NCI-H1092 (cell line): Measurements from ENCODE around the gene SF3B3.
"Not testable (repeated sequence)": the region's sequence is repeated elsewhere in the genome, so short reads cannot be mapped to it uniquely, and the experiment has no call there.

Experiments
- DNase-seq: peaks from one replicate; lab custom pipeline; 2025; lab: John Stamatoyannopoulos, UW

Gene SF3B3

DNA sequence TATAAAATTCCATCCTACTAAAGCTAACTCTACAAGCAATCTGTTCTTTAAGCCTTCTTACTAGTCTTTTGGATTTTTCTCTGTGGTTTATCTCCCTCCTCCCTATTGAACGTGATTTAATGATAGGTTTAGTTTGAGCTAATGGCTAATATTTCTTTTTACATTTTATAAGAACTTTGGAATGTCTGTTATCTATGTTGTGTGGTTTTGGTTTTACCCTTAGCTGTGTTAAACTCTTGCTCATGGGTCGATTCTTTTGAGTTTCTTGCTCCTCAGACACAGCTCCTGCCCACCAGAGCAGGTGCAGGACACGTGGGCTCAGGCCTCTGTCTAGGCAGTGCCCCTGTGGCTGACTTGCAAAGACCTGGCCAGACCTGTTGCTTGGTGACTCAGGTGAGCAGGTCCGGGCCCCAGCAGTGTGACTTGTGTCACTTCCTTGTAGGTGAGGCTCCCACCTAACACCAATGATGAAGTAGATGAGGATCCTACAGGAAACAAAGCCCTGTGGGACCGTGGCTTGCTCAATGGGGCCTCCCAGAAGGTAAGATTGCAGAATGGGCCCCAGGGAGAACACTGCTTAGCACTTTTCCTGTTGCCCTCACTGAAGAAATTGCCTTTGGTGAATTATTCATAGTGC is 45.1 kb downstream of the SF3B3 start:
- DNase-seq = no peak

GRCh38 chr16:70569752-70570151 is 46.1 kb downstream of the SF3B3 start:
- DNase-seq = no peak

GRCh38 chr16:70570967-70571570 is 47.5 kb downstream of the SF3B3 start:
- DNase-seq = no peak

DNA sequence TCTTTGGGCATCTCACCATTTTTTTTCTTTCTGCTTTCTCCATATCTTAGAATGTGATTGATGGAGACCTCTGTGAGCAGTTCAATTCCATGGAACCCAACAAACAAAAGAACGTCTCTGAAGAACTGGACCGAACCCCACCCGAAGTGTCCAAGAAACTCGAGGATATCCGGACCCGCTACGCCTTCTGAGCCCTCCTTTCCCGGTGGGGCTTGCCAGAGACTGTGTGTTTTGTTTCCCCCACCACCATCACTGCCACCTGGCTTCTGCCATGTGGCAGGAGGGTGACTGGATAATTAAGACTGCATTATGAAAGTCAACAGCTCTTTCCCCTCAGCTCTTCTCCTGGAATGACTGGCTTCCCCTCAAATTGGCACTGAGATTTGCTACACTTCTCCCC is 48.0 kb downstream of the SF3B3 start:
- DNase-seq = no peak

DNA sequence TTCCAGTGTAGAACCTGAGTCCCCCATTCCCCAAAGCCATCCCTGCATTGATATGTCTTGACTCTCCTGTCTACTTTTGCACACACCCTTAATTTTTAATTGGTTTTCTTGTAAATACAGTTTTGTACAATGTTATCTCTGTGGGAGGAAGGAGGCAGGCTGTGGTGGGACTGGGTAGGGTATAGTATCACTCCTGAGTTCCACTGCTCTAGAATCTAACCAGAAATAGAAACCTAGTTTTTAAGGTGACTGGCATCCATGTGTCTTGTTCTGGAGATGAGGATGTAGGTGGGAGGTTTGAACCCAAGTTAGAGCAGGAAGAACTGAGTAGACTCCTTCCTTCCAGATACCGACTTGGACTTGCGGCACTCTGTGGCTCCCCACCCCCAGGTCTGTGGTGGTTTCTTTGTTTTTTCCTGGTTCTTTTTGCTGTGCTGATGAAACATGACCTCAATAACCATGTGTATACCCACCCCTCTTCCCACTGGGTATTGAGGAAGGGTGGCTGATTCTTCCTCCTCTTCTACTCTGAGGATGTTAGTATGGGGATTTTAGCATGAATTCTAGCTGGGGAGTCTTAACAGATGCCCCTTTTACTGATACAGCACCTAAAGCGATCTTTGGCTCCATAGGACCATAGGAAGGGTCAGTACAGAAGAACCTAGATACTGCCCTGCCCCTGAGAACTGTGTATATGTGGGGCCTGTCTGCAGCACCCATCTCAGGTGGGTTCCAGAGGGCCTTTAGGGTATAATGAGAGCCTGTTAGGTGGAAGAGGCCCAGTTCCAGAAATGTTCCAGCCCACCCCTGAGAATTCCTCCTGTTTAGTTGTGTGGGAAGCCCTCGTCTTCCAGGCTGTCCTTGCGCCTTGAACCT is 48.7 kb downstream of the SF3B3 start:
- DNase-seq = no peak

GRCh38 chr16:70572926-70573270 is 49.3 kb downstream of the SF3B3 start:
- no peak for DNase-seq

GRCh38 chr16:70573451-70574121 is 50.0 kb downstream of the SF3B3 start:
- no peak for DNase-seq

GRCh38 chr16:70574595-70575271 is 51.1 kb downstream of the SF3B3 start:
- no peak for DNase-seq

- no peak for DNase-seq
These were observed 51.8 kb downstream of the SF3B3 start for GRCh38 chr16:70575376-70575775.

DNA sequence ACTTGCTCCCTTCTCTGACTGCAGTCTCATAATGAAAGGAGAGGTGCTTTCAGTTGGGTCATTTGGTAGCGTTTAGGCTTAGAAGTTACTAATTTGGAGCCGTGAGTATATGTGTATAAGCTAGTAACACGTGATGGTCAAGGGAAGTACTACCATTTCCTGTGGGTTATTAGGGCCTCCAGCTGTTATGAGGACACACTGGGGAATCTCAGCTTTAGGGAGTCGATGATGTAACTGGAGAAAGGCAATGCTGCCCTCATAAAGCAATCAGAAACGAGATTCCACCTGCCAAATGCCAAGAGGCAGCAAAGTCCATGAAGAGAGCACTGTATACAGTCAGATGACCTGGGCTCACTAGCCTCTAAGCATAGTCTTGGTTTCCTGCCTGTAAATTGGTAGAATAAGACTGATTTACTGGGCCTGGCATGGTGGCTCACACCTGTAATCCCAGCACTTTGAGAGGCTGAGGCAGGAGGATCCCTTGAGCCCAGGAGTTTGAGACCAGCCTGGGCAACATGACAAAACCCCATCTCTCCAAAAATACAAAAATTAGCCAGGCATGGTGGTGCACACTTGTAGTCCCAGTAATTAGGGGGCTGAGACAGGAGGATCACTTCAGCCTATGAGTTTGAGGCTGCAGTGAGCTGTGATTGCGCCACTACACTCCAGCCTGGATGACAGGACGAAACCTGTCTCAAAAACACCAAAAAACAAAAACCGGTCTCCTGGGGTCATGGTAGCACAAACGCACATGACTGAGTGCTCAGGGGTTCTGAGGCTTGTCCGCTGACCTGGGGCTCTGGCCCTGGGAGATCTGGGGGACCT is 53.0 kb downstream of the SF3B3 start:
- DNase-seq = no peak

- DNase-seq = no peak
These were observed 53.7 kb downstream of the SF3B3 start for GRCh38 chr16:70577256-70577698.

DNA sequence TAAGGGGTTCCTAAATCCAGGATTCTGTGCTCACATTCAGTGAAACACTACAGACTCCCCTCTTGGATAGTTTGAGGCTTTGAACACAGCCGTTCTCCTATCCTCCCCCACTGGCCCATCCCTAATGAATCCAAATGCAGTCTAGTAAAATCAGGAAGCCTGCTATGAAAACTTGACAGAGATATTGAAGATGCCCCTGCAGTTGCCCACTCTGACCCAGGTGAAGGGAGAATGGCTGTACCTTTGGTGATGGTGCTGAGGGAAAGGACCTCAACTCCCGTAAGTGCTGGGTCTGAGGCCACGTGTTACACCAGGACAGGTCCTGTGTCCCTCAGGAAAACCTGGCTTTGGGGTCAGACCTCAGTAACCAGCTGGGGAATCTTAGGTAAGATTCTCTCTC is 54.4 kb downstream of the SF3B3 start:
- no peak for DNase-seq

- no peak for DNase-seq
These were observed 55.6 kb downstream of the SF3B3 start for GRCh38 chr16:70579248-70579647.

DNA sequence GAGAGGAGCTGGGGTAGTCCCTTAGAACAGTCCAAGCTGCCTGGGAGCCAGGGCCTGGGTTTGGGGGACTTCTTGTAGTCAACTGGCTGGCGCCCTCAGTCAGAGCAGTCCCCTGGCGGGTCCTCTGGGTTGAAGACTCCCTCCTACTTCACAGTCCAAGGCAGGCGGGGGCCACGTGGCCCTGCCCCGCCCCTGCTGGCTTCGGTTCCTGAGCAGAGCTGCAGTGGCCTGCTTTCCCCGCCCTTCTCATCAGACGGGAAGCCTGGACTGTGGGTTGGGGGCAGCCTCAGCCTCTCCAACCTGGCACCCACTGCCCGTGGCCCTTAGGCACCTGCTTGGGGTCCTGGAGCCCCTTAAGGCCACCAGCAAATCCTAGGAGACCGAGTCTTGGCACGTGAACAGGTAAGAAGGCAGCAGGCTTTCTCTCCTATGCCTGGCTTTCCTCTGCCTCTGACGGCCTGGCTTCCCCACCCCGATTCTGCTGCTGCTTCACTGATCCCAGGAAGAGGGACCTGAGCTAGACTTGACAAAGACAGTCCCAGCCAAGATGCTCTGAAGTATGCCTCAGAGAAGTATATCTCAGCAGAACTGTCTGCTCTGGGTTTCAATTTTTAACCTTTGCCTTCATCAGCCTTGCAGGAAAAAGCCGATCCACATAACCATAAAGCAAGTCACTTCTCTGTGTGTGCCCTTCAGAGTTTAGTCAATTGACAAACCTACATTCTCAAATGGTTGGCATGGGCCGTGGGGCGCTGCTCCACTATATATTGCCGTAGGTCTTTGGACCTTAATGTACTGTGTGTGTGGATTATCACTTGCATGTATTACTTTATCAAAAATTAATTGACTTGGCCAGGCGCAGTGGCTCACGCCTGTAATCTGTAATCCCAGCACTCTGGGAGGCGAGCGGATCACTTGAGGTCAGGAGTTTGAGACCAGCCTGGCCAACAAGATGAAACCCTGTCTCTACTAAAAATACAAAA is 56.3 kb downstream of the SF3B3 start:
- DNase-seq = no peak

DNA sequence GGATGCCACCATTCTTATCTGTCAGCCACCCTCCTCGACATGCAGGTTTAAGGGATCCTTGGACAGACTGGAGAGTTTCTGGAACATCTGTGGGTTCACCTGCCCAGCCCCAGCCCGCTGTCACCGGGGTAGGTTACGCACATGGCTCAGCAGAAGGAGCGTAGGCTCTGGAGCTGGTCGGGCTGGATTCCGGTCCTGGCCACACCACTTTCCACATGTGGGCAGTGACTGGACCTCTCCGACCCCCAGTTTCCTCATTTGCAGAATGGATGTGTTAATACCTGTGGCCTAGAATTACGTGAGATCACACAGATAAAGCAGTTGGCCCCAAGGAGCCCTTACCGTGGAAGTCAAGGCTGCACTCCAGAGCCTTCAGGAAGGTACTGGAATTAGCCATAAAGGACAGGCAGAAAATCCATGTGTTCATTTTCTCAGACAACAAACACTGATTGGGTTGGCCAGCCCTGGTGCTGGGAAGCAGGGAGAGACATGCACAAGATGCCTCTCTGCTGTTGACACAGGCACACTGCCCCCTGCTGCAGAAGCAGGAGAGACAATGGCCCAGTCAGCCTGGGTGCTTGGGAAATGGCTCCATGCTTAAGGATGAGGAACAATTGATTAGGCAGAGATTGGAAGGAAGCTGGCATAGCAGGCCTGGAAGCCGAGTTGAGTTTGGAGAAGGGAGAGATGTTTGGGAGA is 58.8 kb downstream of the SF3B3 start:
- no peak for DNase-seq

DNA sequence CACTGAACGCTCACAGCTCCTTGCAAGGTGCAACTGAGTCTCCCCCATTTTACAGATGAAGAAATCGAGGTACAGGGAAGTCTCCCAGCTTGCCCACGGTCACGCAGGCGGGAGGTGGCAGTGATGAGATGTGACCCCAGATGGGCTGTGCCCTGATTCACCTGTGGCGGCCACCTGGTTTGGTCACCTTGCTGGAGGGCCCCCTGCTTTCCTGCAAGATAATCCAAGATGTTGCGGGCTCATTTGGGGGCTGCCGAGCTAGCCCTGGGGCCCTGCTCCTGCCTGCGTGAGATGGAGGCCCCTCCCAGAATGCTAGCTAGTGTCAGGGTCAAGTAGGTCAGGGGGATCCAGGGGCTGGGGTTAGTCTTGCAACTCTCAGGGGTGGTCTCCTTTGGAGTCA is 63.1 kb downstream of the SF3B3 start:
- no peak for DNase-seq

DNA sequence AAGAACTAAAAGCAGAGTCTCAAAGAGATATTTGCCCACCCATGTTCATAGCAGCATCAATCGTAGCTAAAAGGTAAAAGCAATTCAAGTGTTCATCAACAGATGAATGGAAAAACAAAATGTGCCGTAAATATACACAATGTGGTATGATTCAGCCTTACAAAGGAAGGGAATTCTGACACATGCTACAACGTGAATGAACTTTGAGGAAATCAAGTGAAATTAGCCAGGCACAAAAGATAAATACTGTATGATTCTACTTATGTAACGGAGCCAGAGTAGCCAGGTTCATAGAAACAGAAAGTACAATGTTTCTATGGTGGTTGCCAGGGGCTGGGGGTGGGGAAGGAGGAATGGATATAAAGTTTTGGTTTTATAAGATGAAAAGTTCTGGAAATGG is 64.9 kb downstream of the SF3B3 start:
- DNase-seq = no peak

- not testable (repeated sequence) for DNase-seq
These were observed 65.8 kb downstream of the SF3B3 start for GRCh38 chr16:70589416-70589815.

DNA sequence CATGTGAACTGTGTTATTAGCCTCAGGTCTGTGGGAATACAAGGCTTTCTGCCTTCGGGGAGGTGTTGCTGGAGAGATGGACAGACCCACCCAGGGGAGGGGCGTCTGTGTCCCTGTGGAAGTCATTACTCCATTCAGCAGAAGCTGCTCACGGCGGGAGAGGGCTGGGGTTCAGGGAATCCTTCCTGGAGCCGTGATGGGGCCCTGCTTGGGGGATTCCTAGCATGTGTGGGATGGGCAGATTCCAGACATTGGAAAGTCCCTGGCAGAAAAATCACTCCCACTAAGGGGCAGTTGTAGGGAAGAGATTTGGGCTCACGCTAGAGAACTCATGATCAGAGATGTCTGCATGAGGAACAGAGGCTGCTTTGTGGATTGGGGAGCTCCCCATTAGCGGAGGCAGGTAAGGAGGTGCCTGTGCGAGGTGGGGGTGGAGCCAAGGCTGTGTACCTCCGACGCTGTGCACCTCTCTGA is 66.4 kb downstream of the SF3B3 start:
- no peak for DNase-seq
